DOHH2 (cell line): ENCODE results near the gene ALKBH4.
A peak's percentile ranks its signal among the peaks of the same experiment; 100 is the strongest.

Experiments
- CTCF ChIP-seq: fragments of 200-600 bp; sonication (generic); IDR thresholded peaks from one replicate; pipeline ENCODE4 v1.5.1; 2014; ENCODE audit warnings: antibody characterized with exemption, mild to moderate bottlenecking, low read depth, low read length; ENCODE audit not compliant: poor library complexity, severe bottlenecking
- EZH2phosphoT487 ChIP-seq: fragments of 200-600 bp; sonication (generic); IDR thresholded peaks from 2 replicates; pipeline ENCODE4 v1.6.1; 2017; ENCODE audit warnings: borderline replicate concordance, mild to moderate bottlenecking, antibody characterized with exemption, low read length, moderate library complexity, mixed read lengths

- TF ChIP-seq CTCF (peak; percentile 83), EZH2phosphoT487 (no peak)
Observed at GRCh38 chr7:102450242-102450641, 14.4 kb downstream of the ALKBH4 start.
